Naive thymus-derived CD4-positive, alpha-beta T cell (primary cell): ENCODE data around the gene RHOJ. TPM values are rescaled to one million over a fixed set of nuclear protein-coding genes. Genes with fewer than 3 reads are reported as not detected.

Experiments
- ATAC-seq: fragments of 150-1000 bp; cut with Tn5 transposase; 2 replicates; pipeline ENCODE4 v1.10.0; 2021; ENCODE audit warnings: mild to moderate bottlenecking, moderate library complexity
- CTCF ChIA-PET: fragments of 350-600 bp; sonication (Branson Sonifier 250); formaldehyde crosslinking; loops from one replicate; lab custom pipeline; 2021; ENCODE audit warnings: antibody characterized with exemption; lab: Charles Lee
- POLR2A ChIA-PET: fragments of 350-600 bp; sonication (Branson Sonifier 250); formaldehyde crosslinking; loops from one replicate; lab custom pipeline; 2021; ENCODE audit warnings: antibody characterized with exemption, inconsistent platforms; lab: Charles Lee
- DNase-seq, 9 donors: peaks; one replicate each; pipeline versions ENCODE4 v3.0.0 to v3.0.0-alpha.2; 2020 to 2022; ENCODE audit warnings: mixed read lengths in 1 of 9
- H3K27ac ChIP-seq: one replicate; pipeline ENCODE4 v1.7.0; 2013; ENCODE audit warnings: mild to moderate bottlenecking, low read depth, low read length, moderate library complexity
- H3K27me3 ChIP-seq, 2 donors: one replicate each; pipeline ENCODE4 v1.7.0; 2013; ENCODE audit warnings: low read length in 2 of 2, mild to moderate bottlenecking in 2 of 2, moderate library complexity in 2 of 2; ENCODE audit not compliant: control insufficient read depth in 2 of 2, insufficient read depth in 2 of 2
- H3K36me3 ChIP-seq, 3 experiments: 1 replicate in 2 of 3; 2 replicates in 1 of 3; pipeline ENCODE4 v1.7.0; 2013; ENCODE audit warnings: low read length in 3 of 3, mild to moderate bottlenecking in 3 of 3, moderate library complexity in 1 of 3; ENCODE audit not compliant: insufficient read depth in 3 of 3, control insufficient read depth in 2 of 3
- H3K4me1 ChIP-seq, 2 donors: one replicate each; pipeline ENCODE4 v1.7.0; 2013; ENCODE audit warnings: low read length in 2 of 2, mild to moderate bottlenecking in 2 of 2, moderate library complexity in 1 of 2; ENCODE audit not compliant: control insufficient read depth in 2 of 2, insufficient read depth in 2 of 2
- H3K4me3 ChIP-seq: 2 replicates; pipeline ENCODE4 v1.7.0; 2013; ENCODE audit warnings: mild to moderate bottlenecking, low read length
- H3K9me3 ChIP-seq, 3 experiments: 1 replicate in 2 of 3; 2 replicates in 1 of 3; pipeline ENCODE4 v1.7.0; 2013; ENCODE audit warnings: low read length in 3 of 3; ENCODE audit not compliant: control insufficient read depth in 2 of 3
- H3K27ac Mint-ChIP-seq, 9 donors: one replicate each; pipeline ENCODE4 v1.8.0; 2020 to 2022; ENCODE audit warnings: mixed read lengths in 9 of 9, mild to moderate bottlenecking in 8 of 9, moderate library complexity in 5 of 9, inconsistent platforms in 2 of 9
- H3K27me3 Mint-ChIP-seq, 5 donors: one replicate each; pipeline ENCODE4 v1.8.0; 2021 to 2022; ENCODE audit warnings: mixed read lengths in 5 of 5, mild to moderate bottlenecking in 1 of 5
- H3K36me3 Mint-ChIP-seq, 5 donors: one replicate each; pipeline ENCODE4 v1.8.0; 2020 to 2022; ENCODE audit warnings: mixed read lengths in 5 of 5, mild to moderate bottlenecking in 3 of 5, inconsistent platforms in 1 of 5
- H3K4me1 Mint-ChIP-seq, 7 donors: one replicate each; pipeline ENCODE4 v1.8.0; 2020 to 2022; ENCODE audit warnings: mixed read lengths in 7 of 7, mild to moderate bottlenecking in 3 of 7, inconsistent platforms in 1 of 7
- H3K4me3 Mint-ChIP-seq, 10 donors: one replicate each; pipeline ENCODE4 v1.8.0; 2020 to 2022; ENCODE audit warnings: mild to moderate bottlenecking in 10 of 10, mixed read lengths in 10 of 10, moderate library complexity in 6 of 10, inconsistent platforms in 2 of 10
- H3K9me3 Mint-ChIP-seq, 11 donors: one replicate each; pipeline ENCODE4 v1.8.0; 2020 to 2022; ENCODE audit warnings: mixed read lengths in 11 of 11, mild to moderate bottlenecking in 4 of 11, inconsistent platforms in 1 of 11, moderate library complexity in 1 of 11
- intact Hi-C, 2 donors: fragments of 100-400 bp; cut with micrococcal nuclease; formaldehyde crosslinking; loops; one replicate each; pipeline ENCODE4 v1.15.1; 2023
- polyA plus RNA-seq, 2 donors: library from polyadenylated mRNA; unstranded; fragments of 300-500 nt; fragmentation: Illumina TruSeq; gene quantifications; one replicate each; pipeline ENCODE4 v1.2.3, GENCODE V29; 2021
- total RNA-seq, 6 experiments: library from RNA in 5 of 6; stranded (reverse) in 5 of 6; gene quantifications; 1 replicate in 5 of 6; 2 replicates in 1 of 6; pipeline ENCODE4 v1.2.3 and lab custom pipeline; 2021 to 2026

The RHOJ gene
- total and polyA plus RNA-seq, 7 experiments from 2014 or later, result not detected

DNA sequence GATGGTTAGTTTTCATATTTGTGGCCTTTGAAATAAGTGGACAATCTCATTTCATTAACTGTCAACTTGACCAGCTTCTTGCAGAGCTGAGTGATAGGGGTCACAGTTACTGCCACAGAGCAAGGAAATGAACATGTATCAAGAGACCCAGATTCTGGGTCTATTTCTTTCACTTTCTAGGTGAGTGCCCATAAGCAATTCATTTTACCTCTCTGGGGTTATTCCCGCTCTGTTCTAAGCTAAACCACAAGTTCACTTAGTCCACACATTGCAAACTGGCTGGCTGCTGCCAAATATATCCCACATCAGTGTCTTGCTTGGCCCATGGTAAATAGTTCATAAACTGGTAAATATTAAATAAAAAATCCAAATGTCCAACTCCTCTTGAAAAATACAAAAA lies 84.6 kb downstream of the RHOJ start:
- Mint-ChIP-seq H3K27ac (no peak overlapping the region), H3K27me3 (peaks cover 2 to 35% (median 17%) of the 10 kb centered on the region in 5 donors), H3K9me3 (peaks cover 0 to 2% (median 0%) of the 10 kb centered on the region in 11 donors), H3K4me3 (no peak overlapping the region), H3K36me3 (no peaks in the 10 kb centered on the region), H3K4me1 (no peaks in the 10 kb centered on the region)
- H3K27ac ChIP-seq, result no peak overlapping the region
- ATAC-seq (no peak), DNase-seq (no peak)
- intact Hi-C loops, result no loop called here
- ChIA-PET CTCF (no interaction called here), POLR2A (interaction anchor here (0.6 kb wide), 1 partner anchor 38 kb away, joined by 4 read pairs; no protein-coding TSS in a partner anchor)
- no peaks in the 10 kb centered on the region for H3K27me3 ChIP-seq
- no peak overlapping the region for H3K4me3 ChIP-seq
- no peaks in the 10 kb centered on the region for H3K9me3 ChIP-seq
- H3K4me1 ChIP-seq, result no peaks in the 10 kb centered on the region
- no peaks in the 10 kb centered on the region for H3K36me3 ChIP-seq

DNA sequence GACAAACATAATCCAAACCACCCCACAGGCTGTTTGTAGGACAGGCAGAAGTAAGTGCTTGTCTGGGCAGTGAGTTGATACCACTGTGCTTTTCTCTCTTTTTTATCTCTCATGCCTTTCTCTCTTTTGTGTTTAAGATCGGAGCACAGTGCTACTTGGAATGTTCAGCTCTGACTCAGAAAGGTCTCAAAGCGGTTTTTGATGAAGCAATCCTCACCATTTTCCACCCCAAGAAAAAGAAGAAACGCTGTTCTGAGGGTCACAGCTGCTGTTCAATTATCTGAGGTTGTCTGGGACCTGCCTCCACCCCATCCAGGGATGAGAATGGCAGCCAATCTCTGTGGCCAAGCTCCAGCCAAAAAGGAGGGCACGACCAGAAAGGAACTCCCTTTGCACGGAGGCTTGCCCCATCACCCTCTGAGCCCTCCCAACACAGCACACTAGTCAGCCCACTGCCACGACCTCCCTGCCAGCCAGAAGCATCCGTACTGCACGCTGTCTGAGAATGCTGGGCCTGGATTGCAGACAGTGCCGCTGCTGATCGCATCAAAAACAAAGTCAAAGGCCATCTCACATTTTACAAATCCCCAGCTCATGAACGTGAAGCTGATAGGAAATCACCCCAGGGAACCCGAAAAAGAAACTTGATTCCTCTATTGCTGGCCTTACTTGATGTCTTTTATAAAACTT lies 86.6 kb downstream of the RHOJ start:
- H3K27me3 ChIP-seq, result no peaks in the 10 kb centered on the region
- H3K4me1 ChIP-seq, result no peaks in the 10 kb centered on the region
- Mint-ChIP-seq H3K27ac (no peak overlapping the region), H3K4me1 (peaks cover 0 to 7% (median 0%) of the 10 kb centered on the region in 7 donors), H3K27me3 (peaks cover 2 to 40% (median 17%) of the 10 kb centered on the region in 5 donors), H3K36me3 (no peaks in the 10 kb centered on the region), H3K4me3 (no peak overlapping the region), H3K9me3 (peaks cover 0 to 2% (median 0%) of the 10 kb centered on the region in 11 donors)
- H3K9me3 ChIP-seq, result no peaks in the 10 kb centered on the region
- H3K4me3 ChIP-seq, result no peak overlapping the region
- no peak overlapping the region for H3K27ac ChIP-seq
- ATAC-seq, result no peak
- no peaks in the 10 kb centered on the region for H3K36me3 ChIP-seq
- POLR2A ChIA-PET, result no interaction called here
- CTCF ChIA-PET, result no interaction called here
- intact Hi-C loops, result no loop called here
- DNase-seq, result no peak

DNA sequence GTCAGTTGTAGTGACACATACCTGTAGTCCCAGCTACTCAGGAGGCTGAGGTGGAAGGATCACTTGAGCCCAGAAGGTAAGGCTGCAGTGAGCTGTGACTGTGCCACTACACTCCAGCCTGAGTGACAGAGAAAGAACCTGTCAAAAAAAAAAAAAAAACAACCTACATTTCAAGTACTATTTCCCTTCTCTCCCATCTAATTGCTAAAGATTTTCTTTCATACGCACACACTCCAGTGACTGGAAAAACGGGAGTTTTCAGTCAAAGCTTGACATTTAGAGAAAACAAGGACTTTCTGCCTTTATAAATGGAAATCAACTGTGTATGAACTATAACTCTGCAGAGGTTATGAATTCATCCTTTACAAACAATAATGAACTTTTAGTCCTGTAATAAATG lies 88.6 kb downstream of the RHOJ start:
- H3K27me3 ChIP-seq, result no peaks in the 10 kb centered on the region
- no peak overlapping the region for H3K27ac ChIP-seq
- H3K9me3 ChIP-seq, result no peaks in the 10 kb centered on the region
- H3K4me3 Mint-ChIP-seq, result no peak overlapping the region
- ATAC-seq (no peak), DNase-seq (no peak)
- peaks cover 0 to 9% (median 0%) of the 10 kb centered on the region in 7 donors for H3K4me1 Mint-ChIP-seq
- no peaks in the 10 kb centered on the region for H3K36me3 ChIP-seq
- intact Hi-C loops, result no loop called here
- POLR2A ChIA-PET, result no interaction called here
- peaks cover 5 to 45% (median 17%) of the 10 kb centered on the region in 5 donors for H3K27me3 Mint-ChIP-seq
- peaks cover 0 to 2% (median 0%) of the 10 kb centered on the region in 11 donors for H3K9me3 Mint-ChIP-seq
- H3K4me1 ChIP-seq, result no peaks in the 10 kb centered on the region
- H3K36me3 Mint-ChIP-seq, result no peaks in the 10 kb centered on the region
- no peak overlapping the region for H3K27ac Mint-ChIP-seq
- no peak overlapping the region for H3K4me3 ChIP-seq
- CTCF ChIA-PET, result no interaction called here

DNA sequence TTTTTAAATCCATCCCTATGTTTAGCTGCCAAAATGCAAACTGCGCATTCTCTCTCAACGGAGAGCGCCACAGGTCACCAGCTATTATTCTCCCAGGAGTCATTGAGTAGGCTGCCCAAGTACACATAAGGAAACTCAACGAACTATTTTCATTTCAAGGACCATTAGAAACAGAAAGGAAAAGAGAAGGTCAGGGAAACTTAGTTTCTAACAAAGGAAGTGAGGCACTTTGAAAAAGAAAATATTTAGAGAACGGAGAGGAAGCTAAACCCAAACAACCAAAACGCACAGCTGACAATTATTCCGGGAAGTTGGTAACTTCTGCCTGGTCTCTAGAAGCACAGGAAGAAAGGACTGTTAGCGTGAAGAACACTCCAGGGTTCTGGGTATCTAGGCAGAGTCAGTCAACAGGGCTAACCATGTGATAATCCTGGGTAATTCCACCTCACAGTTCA lies 91.0 kb downstream of the RHOJ start:
- peak overlapping the region in 1 of 9 donors; percentile 11 for H3K27ac Mint-ChIP-seq
- Histone ChIP-seq H3K4me3 (no peak overlapping the region), H3K27me3 (no peaks in the 10 kb centered on the region), H3K9me3 (no peaks in the 10 kb centered on the region), H3K36me3 (no peaks in the 10 kb centered on the region), H3K27ac (no peak overlapping the region), H3K4me1 (no peaks in the 10 kb centered on the region)
- peaks cover 0 to 2% (median 0%) of the 10 kb centered on the region in 11 donors for H3K9me3 Mint-ChIP-seq
- CTCF ChIA-PET, result no interaction called here
- POLR2A ChIA-PET, result no interaction called here
- H3K36me3 Mint-ChIP-seq, result no peaks in the 10 kb centered on the region
- H3K4me3 Mint-ChIP-seq, result peak overlapping the region in 1 of 10 donors; percentile 1
- intact Hi-C loops, result no loop called here
- DNase-seq (no peak), ATAC-seq (no peak)
- peaks cover 5 to 39% (median 12%) of the 10 kb centered on the region in 5 donors for H3K27me3 Mint-ChIP-seq
- peaks cover 0 to 17% (median 0%) of the 10 kb centered on the region in 7 donors for H3K4me1 Mint-ChIP-seq

DNA sequence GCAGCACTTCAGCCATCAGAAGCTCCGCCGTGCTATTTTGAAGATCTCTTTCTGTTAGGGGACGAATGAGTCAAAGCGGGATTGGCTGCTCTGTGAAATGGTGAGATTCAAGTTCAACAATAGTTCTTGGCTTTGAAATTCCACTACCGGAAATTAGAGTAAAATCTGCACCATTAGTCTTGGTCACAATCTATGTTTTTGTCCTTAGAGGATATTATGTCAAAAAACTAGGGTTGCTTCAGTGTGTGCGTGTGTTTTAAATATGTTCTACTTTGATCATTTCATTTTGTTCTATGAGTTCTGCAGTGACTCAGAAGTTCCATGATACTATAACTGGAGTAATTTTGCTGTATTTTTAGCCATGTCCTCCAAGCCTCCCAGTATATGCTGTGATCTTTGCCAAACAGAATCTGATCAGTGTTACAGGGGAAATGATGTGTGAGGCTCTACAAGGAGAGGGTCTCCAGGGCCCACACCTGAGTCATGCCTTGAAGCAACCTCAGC lies 91.9 kb downstream of the RHOJ start:
- no peak overlapping the region for H3K4me3 Mint-ChIP-seq
- peaks cover 3 to 32% (median 9%) of the 10 kb centered on the region in 5 donors for H3K27me3 Mint-ChIP-seq
- ChIA-PET POLR2A (no interaction called here), CTCF (no interaction called here)
- Histone ChIP-seq H3K36me3 (no peaks in the 10 kb centered on the region), H3K27me3 (no peaks in the 10 kb centered on the region), H3K27ac (no peak overlapping the region), H3K9me3 (no peaks in the 10 kb centered on the region), H3K4me3 (no peak overlapping the region), H3K4me1 (no peaks in the 10 kb centered on the region)
- H3K36me3 Mint-ChIP-seq, result no peaks in the 10 kb centered on the region
- H3K9me3 Mint-ChIP-seq, result no peaks in the 10 kb centered on the region
- peaks cover 0 to 17% (median 0%) of the 10 kb centered on the region in 7 donors for H3K4me1 Mint-ChIP-seq
- intact Hi-C loops, result no loop called here
- H3K27ac Mint-ChIP-seq, result no peak overlapping the region
- DNase-seq (no peak), ATAC-seq (no peak)

DNA sequence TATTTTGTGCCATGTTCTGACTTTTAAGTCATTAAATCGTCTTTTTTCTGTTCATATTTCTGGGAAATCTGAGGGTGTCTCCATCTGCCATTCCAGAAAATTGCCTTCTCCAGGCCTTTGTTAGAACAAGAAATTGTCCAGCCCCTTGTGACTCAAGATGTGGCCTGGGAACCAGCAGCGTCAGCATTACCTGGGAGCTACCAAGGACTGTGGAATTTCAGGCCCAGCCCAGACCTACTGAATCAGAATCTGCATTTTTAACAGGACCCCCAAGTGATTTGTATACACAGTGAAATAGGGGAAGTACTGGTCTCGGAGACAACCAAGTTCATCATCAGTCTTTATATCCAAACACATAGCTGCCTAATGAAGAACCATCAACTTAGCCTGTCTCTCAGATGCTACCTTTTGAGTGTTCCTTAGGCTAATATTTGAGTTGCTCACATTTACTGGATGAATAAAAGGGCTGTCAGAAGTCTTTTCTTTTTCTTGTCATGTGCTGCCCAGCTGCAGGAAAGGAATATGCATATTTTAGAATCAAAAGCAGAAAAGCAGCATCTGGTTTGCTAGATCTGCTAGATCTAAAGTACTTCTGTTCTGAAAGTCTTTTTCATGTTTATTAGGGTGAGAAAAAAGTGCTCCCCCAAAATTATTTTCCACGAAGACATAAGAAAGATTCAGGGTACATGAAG lies 93.3 kb downstream of the RHOJ start:
- Mint-ChIP-seq H3K36me3 (no peaks in the 10 kb centered on the region), H3K4me3 (no peak overlapping the region), H3K9me3 (peaks cover 0 to 2% (median 0%) of the 10 kb centered on the region in 11 donors), H3K4me1 (peaks cover 0 to 17% (median 0%) of the 10 kb centered on the region in 7 donors), H3K27ac (no peak overlapping the region), H3K27me3 (peaks cover 7 to 30% (median 17%) of the 10 kb centered on the region in 5 donors)
- ATAC-seq, result no peak
- no peaks in the 10 kb centered on the region for H3K9me3 ChIP-seq
- no peak overlapping the region for H3K4me3 ChIP-seq
- intact Hi-C loops, result no loop called here
- ChIA-PET CTCF (no interaction called here), POLR2A (no interaction called here)
- H3K27ac ChIP-seq, result no peak overlapping the region
- no peaks in the 10 kb centered on the region for H3K4me1 ChIP-seq
- H3K36me3 ChIP-seq, result no peaks in the 10 kb centered on the region
- no peak for DNase-seq
- no peaks in the 10 kb centered on the region for H3K27me3 ChIP-seq
